Lung (tissue), 12 donors: ENCODE results near the gene PHF13. TPM values are rescaled to one million over a fixed set of nuclear protein-coding genes. Genes with fewer than 3 reads are reported as not detected.
A peak's percentile ranks its signal among the peaks of the same experiment; 100 is the strongest.

Experiments
- ATAC-seq: fragments of 200-7000 bp; cut with Tn5 transposase; one replicate; pipeline ENCODE4 v1.9.1; 2020; ENCODE audit warnings: moderate number of reproducible peaks; ENCODE audit not compliant: insufficient read depth, low FRiP score
- DNase-seq, 3 donors: peaks; one replicate each; pipeline ENCODE4 v3.0.0-alpha.2; 2013 to 2017
- H3K27ac ChIP-seq, 2 donors: one replicate each; pipeline ENCODE4 v1.5.1; 2013; ENCODE audit warnings: mild to moderate bottlenecking in 2 of 2, moderate library complexity in 2 of 2, control low read depth in 1 of 2, inconsistent platforms in 1 of 2, low read depth in 1 of 2, low read length in 1 of 2
- H3K27me3 ChIP-seq, 3 donors: one replicate each; pipeline ENCODE4 v1.5.1; 2013; ENCODE audit warnings: low read length in 2 of 3; ENCODE audit not compliant: control insufficient read depth in 3 of 3, insufficient read depth in 3 of 3
- H3K36me3 ChIP-seq, 4 donors: one replicate each; pipeline ENCODE4 v1.5.1; 2013; ENCODE audit warnings: low read length in 4 of 4, mild to moderate bottlenecking in 1 of 4, moderate library complexity in 1 of 4; ENCODE audit not compliant: control insufficient read depth in 4 of 4, insufficient read depth in 4 of 4
- H3K4me1 ChIP-seq, 5 donors: one replicate each; pipeline ENCODE4 v1.5.1; 2013; ENCODE audit warnings: low read length in 5 of 5, mild to moderate bottlenecking in 2 of 5, moderate library complexity in 1 of 5; ENCODE audit not compliant: control insufficient read depth in 5 of 5, insufficient read depth in 5 of 5
- H3K4me3 ChIP-seq: one replicate; pipeline ENCODE4 v1.5.1; 2013; ENCODE audit warnings: mild to moderate bottlenecking, control low read depth, moderate library complexity
- H3K9ac ChIP-seq, 2 donors: one replicate each; pipeline ENCODE4 v1.5.1; 2013; ENCODE audit warnings: low read length in 2 of 2, control low read depth in 1 of 2; ENCODE audit not compliant: insufficient read depth in 1 of 2
- H3K9me3 ChIP-seq, 4 donors: one replicate each; pipeline ENCODE4 v1.5.1; 2013; ENCODE audit warnings: low read length in 3 of 4, mild to moderate bottlenecking in 1 of 4, moderate library complexity in 1 of 4; ENCODE audit not compliant: control insufficient read depth in 4 of 4, insufficient read depth in 3 of 4
- WGBS, 2 donors: extraction: QIAGEN DNeasy Blood & Tissue Kit; methylation state at CpG; one replicate each; pipeline ENCODE4 v1.1.7; 2013; 5-methylcytosine and 5-hydroxymethylcytosine counted together
- polyA plus RNA-seq, 2 donors: library from polyadenylated mRNA; stranded (reverse); fragments of 200-250 nt; gene quantifications; one replicate each; pipeline ENCODE4 v1.2.1, GENCODE V29; 2013
- total RNA-seq, 2 donors: library from RNA; depleted of rRNA in 1 of 2; stranded (reverse); fragments of >200 nt in 1 of 2; gene quantifications; one replicate each; pipeline ENCODE4 v1.2.1, GENCODE V29; 2014 to 2021
- TF ChIP-seq, protein P1 (sequence below): IDR thresholded peaks from 2 replicates; pipeline ENCODE4 v1.5.1; 2012; ENCODE audit warnings: mild to moderate bottlenecking; ENCODE audit errors: control extremely low read depth, extremely low read depth
- donor health status: control.
- donor health status: control.
- donor health status: Bipolar disorder and iron deficiency.
- donor health status: healthy.
- donor health status: DM: yes; HTN: yes; CAD: no.

Gene PHF13
- total and polyA plus RNA-seq, 4 donors = 5.4 to 20.6 (median 7.2) TPM

DNA sequence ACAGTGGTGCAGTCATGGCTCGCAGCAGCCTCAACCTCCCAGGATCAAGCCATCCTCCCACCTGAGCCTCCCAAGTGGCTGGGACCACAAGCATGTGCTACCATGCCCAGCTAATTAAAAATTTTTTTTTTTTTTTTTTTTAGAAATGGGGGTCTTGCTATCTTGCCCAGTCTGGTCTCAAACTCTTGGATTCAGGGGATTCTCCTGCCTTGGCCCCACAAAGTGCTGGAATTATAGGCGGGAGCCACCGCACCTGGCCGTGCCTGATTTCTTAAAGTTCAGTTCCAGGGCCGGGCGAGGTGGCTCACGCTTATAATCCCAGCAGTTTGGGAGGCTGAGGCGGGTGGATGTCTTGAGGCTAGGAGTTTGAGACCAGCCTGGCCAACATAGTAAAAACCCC lies 17.5 kb downstream of the PHF13 start:
- ATAC-seq = no peak
- peaks cover 0 to 3% (median 0%) of the 10 kb centered on the region in 5 donors for H3K4me1 ChIP-seq
- TF ChIP-seq, protein P1, sequence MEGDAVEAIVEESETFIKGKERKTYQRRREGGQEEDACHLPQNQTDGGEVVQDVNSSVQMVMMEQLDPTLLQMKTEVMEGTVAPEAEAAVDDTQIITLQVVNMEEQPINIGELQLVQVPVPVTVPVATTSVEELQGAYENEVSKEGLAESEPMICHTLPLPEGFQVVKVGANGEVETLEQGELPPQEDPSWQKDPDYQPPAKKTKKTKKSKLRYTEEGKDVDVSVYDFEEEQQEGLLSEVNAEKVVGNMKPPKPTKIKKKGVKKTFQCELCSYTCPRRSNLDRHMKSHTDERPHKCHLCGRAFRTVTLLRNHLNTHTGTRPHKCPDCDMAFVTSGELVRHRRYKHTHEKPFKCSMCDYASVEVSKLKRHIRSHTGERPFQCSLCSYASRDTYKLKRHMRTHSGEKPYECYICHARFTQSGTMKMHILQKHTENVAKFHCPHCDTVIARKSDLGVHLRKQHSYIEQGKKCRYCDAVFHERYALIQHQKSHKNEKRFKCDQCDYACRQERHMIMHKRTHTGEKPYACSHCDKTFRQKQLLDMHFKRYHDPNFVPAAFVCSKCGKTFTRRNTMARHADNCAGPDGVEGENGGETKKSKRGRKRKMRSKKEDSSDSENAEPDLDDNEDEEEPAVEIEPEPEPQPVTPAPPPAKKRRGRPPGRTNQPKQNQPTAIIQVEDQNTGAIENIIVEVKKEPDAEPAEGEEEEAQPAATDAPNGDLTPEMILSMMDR = no peak
- 96 to 98% methylated on average over 8 of the region's 8 CpGs for WGBS, 2 donors
- H3K36me3 ChIP-seq = peaks cover 6 to 54% (median 31%) of the 10 kb centered on the region in 4 donors
- H3K27me3 ChIP-seq = no peaks in the 10 kb centered on the region
- DNase-seq = no peak
- H3K9ac ChIP-seq = no peak overlapping the region
- no peaks in the 10 kb centered on the region for H3K9me3 ChIP-seq
- no peak overlapping the region for H3K27ac ChIP-seq
- no peak overlapping the region for H3K4me3 ChIP-seq

GRCh38 chr1:6632588-6633514 lies 19.3 kb downstream of the PHF13 start:
- WGBS, 2 donors = 93 to 94% methylated on average over 30 of the region's 30 CpGs
- Histone ChIP-seq H3K27ac (no peak overlapping the region), H3K4me3 (no peak overlapping the region), H3K36me3 (peaks cover 9 to 65% (median 43%) of the 10 kb centered on the region in 4 donors), H3K4me1 (no peaks in the 10 kb centered on the region), H3K9me3 (no peaks in the 10 kb centered on the region), H3K27me3 (no peaks in the 10 kb centered on the region), H3K9ac (no peak overlapping the region)
- TF ChIP-seq, protein P1 = no peak
- ATAC-seq (no peak), DNase-seq (no peak)

DNA sequence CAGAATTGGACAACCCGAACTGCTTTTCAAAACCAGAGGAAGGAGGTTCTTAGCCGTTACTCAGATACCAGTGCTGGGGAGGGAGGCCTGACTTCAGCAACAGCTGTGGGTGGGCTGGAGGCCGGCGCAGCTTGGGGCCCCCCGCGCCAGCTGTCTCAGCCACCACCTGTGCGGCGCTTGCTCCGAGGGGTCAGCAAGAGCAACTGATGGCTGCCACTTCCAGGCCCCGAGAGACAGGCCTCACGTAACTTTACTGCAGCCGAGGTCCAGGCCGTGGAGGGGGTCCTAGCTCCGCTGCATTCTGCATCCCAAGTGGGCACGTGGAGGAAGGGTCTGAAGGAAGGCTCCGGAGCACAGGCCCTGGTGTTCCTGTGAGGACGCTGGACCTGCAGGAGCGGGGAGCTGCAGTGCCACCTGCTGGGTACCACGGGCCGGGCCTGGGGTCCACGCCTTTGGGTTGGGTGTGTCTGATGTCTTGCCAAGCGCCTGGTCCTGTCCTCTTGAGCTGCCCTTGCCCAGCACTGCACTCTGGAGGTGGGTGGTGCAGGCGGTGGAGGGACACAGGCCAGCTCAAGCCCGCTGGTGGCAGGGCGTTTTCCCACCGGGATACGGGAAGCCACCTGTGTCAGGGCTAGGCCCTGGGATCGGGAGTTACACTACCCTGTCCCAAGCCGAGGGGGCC lies 21.0 kb downstream of the PHF13 start:
- Histone ChIP-seq H3K9ac (no peak overlapping the region), H3K27ac (peak overlapping the region in 1 of 2 donors; percentile 17), H3K27me3 (no peaks in the 10 kb centered on the region), H3K36me3 (peaks cover 9 to 59% (median 43%) of the 10 kb centered on the region in 4 donors), H3K9me3 (no peaks in the 10 kb centered on the region), H3K4me1 (peaks cover 0 to 5% (median 0%) of the 10 kb centered on the region in 5 donors), H3K4me3 (no peak overlapping the region)
- DNase-seq (peak; percentile 29 to 57 (median 49)), ATAC-seq (peak; percentile 75)
- WGBS, 2 donors = 68 to 77% methylated on average over 29 of the region's 29 CpGs
- TF ChIP-seq, protein P1 = no peak
